ENCODE data around the gene NCAPG2. TPM values are rescaled to one million over a fixed set of nuclear protein-coding genes. Genes with fewer than 3 reads are reported as not detected.

NCAPG2 gene, protein sequence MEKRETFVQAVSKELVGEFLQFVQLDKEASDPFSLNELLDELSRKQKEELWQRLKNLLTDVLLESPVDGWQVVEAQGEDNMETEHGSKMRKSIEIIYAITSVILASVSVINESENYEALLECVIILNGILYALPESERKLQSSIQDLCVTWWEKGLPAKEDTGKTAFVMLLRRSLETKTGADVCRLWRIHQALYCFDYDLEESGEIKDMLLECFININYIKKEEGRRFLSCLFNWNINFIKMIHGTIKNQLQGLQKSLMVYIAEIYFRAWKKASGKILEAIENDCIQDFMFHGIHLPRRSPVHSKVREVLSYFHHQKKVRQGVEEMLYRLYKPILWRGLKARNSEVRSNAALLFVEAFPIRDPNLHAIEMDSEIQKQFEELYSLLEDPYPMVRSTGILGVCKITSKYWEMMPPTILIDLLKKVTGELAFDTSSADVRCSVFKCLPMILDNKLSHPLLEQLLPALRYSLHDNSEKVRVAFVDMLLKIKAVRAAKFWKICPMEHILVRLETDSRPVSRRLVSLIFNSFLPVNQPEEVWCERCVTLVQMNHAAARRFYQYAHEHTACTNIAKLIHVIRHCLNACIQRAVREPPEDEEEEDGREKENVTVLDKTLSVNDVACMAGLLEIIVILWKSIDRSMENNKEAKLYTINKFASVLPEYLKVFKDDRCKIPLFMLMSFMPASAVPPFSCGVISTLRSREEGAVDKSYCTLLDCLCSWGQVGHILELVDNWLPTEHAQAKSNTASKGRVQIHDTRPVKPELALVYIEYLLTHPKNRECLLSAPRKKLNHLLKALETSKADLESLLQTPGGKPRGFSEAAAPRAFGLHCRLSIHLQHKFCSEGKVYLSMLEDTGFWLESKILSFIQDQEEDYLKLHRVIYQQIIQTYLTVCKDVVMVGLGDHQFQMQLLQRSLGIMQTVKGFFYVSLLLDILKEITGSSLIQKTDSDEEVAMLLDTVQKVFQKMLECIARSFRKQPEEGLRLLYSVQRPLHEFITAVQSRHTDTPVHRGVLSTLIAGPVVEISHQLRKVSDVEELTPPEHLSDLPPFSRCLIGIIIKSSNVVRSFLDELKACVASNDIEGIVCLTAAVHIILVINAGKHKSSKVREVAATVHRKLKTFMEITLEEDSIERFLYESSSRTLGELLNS
- 22.0 TPM for polyA plus RNA-seq (2012; ENCODE audit: low read depth, missing spikeins)

DNA sequence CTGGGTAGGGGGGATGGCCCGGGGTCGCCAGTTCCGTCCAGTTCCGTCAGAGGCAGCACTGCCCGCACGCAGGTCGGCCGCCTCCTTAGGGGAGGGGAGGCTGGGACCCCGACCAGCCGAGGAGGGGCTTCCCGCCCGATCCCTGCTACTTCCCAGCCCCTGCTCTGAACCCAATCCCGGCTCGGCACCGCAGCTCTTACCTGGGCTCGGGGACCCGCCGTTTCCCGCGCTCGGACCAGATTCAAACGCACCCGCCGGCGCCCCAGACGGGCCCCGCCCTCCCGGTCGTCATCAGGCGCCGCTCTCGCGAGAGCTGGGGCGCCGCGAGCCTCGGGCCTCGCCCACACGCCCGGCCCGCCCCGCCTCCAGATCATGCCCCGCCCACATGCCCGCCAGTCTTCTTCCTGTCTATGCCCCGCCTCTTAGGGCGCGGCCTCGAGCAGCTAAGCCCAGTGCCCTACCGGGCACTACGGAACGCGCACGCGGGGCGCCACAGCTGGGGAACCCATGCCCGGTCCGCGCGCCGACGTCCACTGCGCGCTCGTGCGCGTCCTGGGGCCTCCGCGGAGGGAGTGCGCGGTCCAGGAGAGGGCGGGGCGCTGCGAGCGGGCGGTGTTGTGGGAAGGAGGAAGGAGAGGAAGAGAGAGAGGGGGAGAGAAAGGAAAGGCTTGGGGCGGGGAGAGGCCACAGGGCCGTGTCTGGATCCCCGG, at the start of gene NCAPG2:
NCAPG2 (minus strand) TSS at position 281 of the 710 bp plus-strand sequence. CDS start 2,905 bp downstream, outside the sequence.
- TF ChIP-seq POU2F2 (IDR thresholded peaks at IDR 0.05; ENCODE audit: low read depth, low read length), result peak; percentile 51; the same call in 1 of the 2 replicates
- peak; percentile 78; the same call in 1 of the 2 replicates for TF ChIP-seq POLR2A (IDR thresholded peaks at IDR 0.05; ENCODE audit: low read depth, low read length)
- TF ChIP-seq SPI1 (IDR thresholded peaks at IDR 0.05; ENCODE audit: low read depth, low read length), result no peak
- peak; percentile 78; the same call in 1 of the 2 replicates for TF ChIP-seq POLR2AphosphoS5 (IDR thresholded peaks at IDR 0.05; ENCODE audit: low read depth, low read length)
- peak; percentile 77 for TF ChIP-seq PAX5 (IDR thresholded peaks at IDR 0.05; ENCODE audit: insufficient read depth, low read length, severe bottlenecking)
- no peak for TF ChIP-seq TAF1 (IDR thresholded peaks at IDR 0.05; ENCODE audit: low read depth, low read length)
- DNase-seq (ENCODE audit: insufficient read length, low spot score), result peak; percentile 97
- peak; percentile 99 for FAIRE-seq

DNA sequence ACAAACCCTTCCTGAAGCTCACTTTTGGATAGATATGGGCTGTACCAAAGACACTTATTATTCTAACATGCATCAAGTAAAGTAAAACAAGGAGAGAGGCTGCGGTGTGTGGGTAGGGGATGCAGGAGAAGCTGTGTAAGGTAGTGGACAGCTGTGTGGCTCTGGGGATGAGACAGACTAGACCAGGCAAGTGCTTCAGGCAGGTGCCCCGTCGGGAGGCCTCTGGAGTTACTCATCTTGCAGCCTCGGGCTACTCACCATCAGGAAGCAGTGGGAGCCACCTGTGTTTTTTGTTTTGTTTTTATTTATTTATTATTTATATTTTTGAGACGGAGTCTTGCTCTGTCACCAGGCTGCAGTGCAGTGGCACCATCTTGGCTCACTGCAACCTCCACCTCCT, 49.3 kb upstream of the NCAPG2 start:
- no peak for DNase-seq (ENCODE audit: insufficient read length, low spot score)
- no peak for FAIRE-seq

DNA sequence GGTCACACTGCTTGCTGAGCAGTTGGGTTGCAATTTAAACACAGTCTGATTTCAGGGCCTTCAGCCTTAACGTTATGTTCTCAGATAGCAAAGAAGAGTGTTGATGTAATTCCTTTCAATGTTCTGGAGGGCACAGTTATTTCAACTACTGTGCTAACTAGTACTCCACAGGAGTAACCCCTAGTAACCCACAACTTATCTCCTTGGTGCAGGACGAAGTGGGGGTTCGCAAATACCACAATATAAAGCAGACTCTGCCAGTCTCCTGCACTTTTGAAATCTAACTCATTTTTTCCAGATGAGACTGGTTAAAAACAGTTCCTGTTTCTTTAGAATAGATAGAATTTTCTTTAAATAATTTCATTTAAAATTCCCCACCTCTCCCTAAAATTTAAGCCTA, 47.1 kb upstream of the NCAPG2 start:
- TF ChIP-seq POLR2A (IDR thresholded peaks at IDR 0.05; ENCODE audit: low read depth, low read length) (no peak), TAF1 (IDR thresholded peaks at IDR 0.05; ENCODE audit: low read depth, low read length) (no peak), POU2F2 (IDR thresholded peaks at IDR 0.05; ENCODE audit: low read depth, low read length) (no peak)
- FAIRE-seq (no peak), DNase-seq (ENCODE audit: insufficient read length, low spot score) (no peak)

More for the DNA sequence above, 49.3 kb upstream of the NCAPG2 start:
- no peak for TF ChIP-seq SPI1 (IDR thresholded peaks at IDR 0.05; ENCODE audit: low read depth, low read length)
- TF ChIP-seq POLR2AphosphoS5 (IDR thresholded peaks at IDR 0.05; ENCODE audit: low read depth, low read length), result no peak
- no peak for TF ChIP-seq PAX5 (IDR thresholded peaks at IDR 0.05; ENCODE audit: insufficient read depth, low read length, severe bottlenecking)
- TF ChIP-seq POLR2A (IDR thresholded peaks at IDR 0.05; ENCODE audit: low read depth, low read length), result no peak
- TF ChIP-seq POU2F2 (IDR thresholded peaks at IDR 0.05; ENCODE audit: low read depth, low read length), result no peak
- TF ChIP-seq TAF1 (IDR thresholded peaks at IDR 0.05; ENCODE audit: low read depth, low read length), result no peak

DNA sequence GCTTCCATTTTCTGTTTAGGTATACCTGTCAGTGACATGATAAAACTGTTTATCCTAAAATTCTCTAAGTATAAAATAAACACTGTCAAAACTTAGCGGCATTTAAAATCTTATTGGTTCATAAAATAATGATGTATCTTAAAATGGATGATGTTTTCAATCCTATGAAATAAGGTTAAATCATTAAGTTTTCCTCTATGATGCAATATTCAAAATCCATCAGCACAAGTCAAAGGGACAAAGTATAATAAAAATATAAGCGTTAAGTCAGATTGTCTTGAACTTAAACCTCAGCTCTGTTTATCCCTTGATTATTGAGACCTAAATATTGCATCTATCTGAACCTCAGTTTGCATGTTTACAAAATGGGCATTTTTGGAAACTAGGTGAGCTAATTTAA, 46.6 kb upstream of the NCAPG2 start:
- DNase-seq (ENCODE audit: insufficient read length, low spot score) (no peak), FAIRE-seq (no peak)
- TF ChIP-seq TAF1 (IDR thresholded peaks at IDR 0.05; ENCODE audit: low read depth, low read length) (no peak), POU2F2 (IDR thresholded peaks at IDR 0.05; ENCODE audit: low read depth, low read length) (no peak), SPI1 (IDR thresholded peaks at IDR 0.05; ENCODE audit: low read depth, low read length) (no peak), POLR2AphosphoS5 (IDR thresholded peaks at IDR 0.05; ENCODE audit: low read depth, low read length) (no peak), PAX5 (IDR thresholded peaks at IDR 0.05; ENCODE audit: insufficient read depth, low read length, severe bottlenecking) (no peak), POLR2A (IDR thresholded peaks at IDR 0.05; ENCODE audit: low read depth, low read length) (no peak)

DNA sequence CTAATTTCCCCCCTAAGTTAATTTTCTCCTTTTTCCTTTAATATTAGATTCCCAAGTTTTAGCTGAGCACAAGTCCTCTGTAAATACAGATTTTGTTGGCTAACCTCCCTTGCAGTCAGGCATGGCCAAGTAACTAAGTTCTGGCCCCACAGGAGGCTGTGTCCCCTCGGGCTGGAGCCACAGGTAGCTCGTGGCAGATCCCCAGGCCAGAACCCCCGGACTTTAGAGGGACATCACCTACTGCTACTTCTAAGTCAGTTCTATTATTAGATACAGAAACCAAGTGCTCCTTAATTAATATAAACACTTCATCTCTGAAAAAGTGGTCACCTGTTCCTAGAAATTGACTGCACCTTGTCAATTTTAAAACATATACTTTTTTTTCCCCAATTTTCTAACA, 46.1 kb upstream of the NCAPG2 start:
- DNase-seq (ENCODE audit: insufficient read length, low spot score), result no peak
- no peak for FAIRE-seq
- no peak for TF ChIP-seq POU2F2 (IDR thresholded peaks at IDR 0.05; ENCODE audit: low read depth, low read length)
- TF ChIP-seq TAF1 (IDR thresholded peaks at IDR 0.05; ENCODE audit: low read depth, low read length), result no peak
- TF ChIP-seq POLR2A (IDR thresholded peaks at IDR 0.05; ENCODE audit: low read depth, low read length), result no peak
- TF ChIP-seq PAX5 (IDR thresholded peaks at IDR 0.05; ENCODE audit: insufficient read depth, low read length, severe bottlenecking), result no peak
- no peak for TF ChIP-seq SPI1 (IDR thresholded peaks at IDR 0.05; ENCODE audit: low read depth, low read length)
- TF ChIP-seq POLR2AphosphoS5 (IDR thresholded peaks at IDR 0.05; ENCODE audit: low read depth, low read length), result no peak

DNA sequence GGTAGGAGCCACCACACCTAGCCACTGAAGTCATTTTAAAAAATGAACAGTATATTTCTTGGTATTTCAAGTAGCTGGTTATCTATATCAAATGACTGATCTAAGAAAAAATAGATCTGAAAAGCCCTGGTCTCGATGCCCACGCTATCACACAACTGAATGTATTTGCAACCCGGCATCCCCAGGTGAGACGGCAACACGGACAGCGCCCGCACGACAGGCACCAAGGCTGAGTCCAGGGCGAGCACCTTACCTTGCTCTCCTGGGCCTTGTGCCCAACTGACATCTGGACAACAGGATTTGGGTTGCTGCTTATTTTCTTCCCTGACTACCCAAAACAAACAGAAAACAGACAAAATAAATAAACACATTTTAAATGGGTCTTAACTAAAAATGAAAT, 44.8 kb upstream of the NCAPG2 start:
- DNase-seq (ENCODE audit: insufficient read length, low spot score) (no peak), FAIRE-seq (no peak)
- TF ChIP-seq POLR2A (IDR thresholded peaks at IDR 0.05; ENCODE audit: low read depth, low read length), result no peak
- TF ChIP-seq POU2F2 (IDR thresholded peaks at IDR 0.05; ENCODE audit: low read depth, low read length), result no peak
- no peak for TF ChIP-seq PAX5 (IDR thresholded peaks at IDR 0.05; ENCODE audit: insufficient read depth, low read length, severe bottlenecking)
- TF ChIP-seq POLR2AphosphoS5 (IDR thresholded peaks at IDR 0.05; ENCODE audit: low read depth, low read length), result no peak
- no peak for TF ChIP-seq SPI1 (IDR thresholded peaks at IDR 0.05; ENCODE audit: low read depth, low read length)
- no peak for TF ChIP-seq TAF1 (IDR thresholded peaks at IDR 0.05; ENCODE audit: low read depth, low read length)

DNA sequence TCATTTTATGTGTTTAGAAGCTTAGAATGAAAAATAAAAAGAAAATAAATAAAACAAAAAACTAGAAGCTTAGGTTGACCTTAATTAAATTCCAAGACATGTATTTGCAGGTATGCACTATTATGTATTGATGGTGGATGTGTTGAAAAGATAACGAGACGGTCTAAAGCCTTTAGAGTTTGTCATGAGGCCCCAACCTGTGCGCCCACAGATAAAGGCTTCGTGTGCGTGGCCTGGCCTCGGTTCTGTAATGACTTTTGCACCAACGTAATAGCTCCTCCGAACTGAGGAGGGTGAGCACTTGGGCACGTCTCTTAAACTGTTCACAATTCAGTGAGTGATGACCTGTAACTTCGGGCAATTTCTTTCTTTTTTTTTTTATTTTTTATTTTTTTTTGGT, 43.7 kb upstream of the NCAPG2 start:
- DNase-seq (ENCODE audit: insufficient read length, low spot score) (no peak), FAIRE-seq (no peak)
- TF ChIP-seq POLR2A (IDR thresholded peaks at IDR 0.05; ENCODE audit: low read depth, low read length) (no peak), PAX5 (IDR thresholded peaks at IDR 0.05; ENCODE audit: insufficient read depth, low read length, severe bottlenecking) (no peak), SPI1 (IDR thresholded peaks at IDR 0.05; ENCODE audit: low read depth, low read length) (no peak), POU2F2 (IDR thresholded peaks at IDR 0.05; ENCODE audit: low read depth, low read length) (no peak), POLR2AphosphoS5 (IDR thresholded peaks at IDR 0.05; ENCODE audit: low read depth, low read length) (no peak), TAF1 (IDR thresholded peaks at IDR 0.05; ENCODE audit: low read depth, low read length) (no peak)

DNA sequence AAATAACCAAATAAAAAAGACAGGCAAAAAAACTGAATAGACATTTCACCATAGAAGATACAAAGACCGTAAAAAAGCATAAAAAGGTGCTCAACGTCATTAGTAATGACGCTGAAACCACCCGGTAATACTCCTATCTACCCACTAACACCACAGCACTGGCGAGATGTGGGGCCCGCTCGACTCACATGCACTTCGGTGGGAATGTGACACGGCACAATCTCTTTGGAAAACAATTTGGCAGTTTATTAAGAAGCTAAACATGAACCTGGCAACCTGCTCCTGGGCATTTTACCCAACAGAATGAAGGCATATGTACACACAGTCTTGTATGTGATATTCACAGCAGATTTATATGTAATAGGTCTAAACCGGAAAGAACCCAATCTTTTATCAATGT, 42.8 kb upstream of the NCAPG2 start:
- no peak for TF ChIP-seq POLR2AphosphoS5 (IDR thresholded peaks at IDR 0.05; ENCODE audit: low read depth, low read length)
- TF ChIP-seq POLR2A (IDR thresholded peaks at IDR 0.05; ENCODE audit: low read depth, low read length), result no peak
- no peak for TF ChIP-seq TAF1 (IDR thresholded peaks at IDR 0.05; ENCODE audit: low read depth, low read length)
- FAIRE-seq, result no peak

More for the DNA sequence above, 42.8 kb upstream of the NCAPG2 start:
- DNase-seq (ENCODE audit: insufficient read length, low spot score), result no peak

Data from GM12891 (cell line).